Left ventricle myocardium inferior (tissue), 1 donor: Measurements from ENCODE around the gene GUCA1A. TPM values are rescaled to one million over a fixed set of nuclear protein-coding genes. Genes with fewer than 3 reads are reported as not detected.

Experiments used
- DNase-seq: peaks from one replicate; pipeline ENCODE4 v3.0.0-alpha.2; 2020
- H3K27ac ChIP-seq: fragments of 200-600 bp; replicated peaks from 2 replicates; pipeline ENCODE4 v1.8.0; 2021
- H3K27me3 ChIP-seq: fragments of 200-600 bp; 2 replicates; pipeline ENCODE4 v1.8.0; 2021; ENCODE audit warnings: low read depth
- H3K36me3 ChIP-seq: fragments of 200-600 bp; 2 replicates; pipeline ENCODE4 v1.8.0; 2021
- H3K4me1 ChIP-seq: fragments of 200-600 bp; 2 replicates; pipeline ENCODE4 v1.8.0; 2021
- H3K4me3 ChIP-seq: fragments of 200-600 bp; 2 replicates; pipeline ENCODE4 v1.8.0; 2021; ENCODE audit warnings: mild to moderate bottlenecking, moderate library complexity
- H3K9me3 ChIP-seq: fragments of 200-600 bp; replicated peaks from 2 replicates; pipeline ENCODE4 v1.8.0; 2021
- CTCF ChIP-seq: fragments of 200-600 bp; IDR thresholded peaks from 2 replicates; pipeline ENCODE4 v1.8.0; 2021; ENCODE audit warnings: antibody characterized with exemption, mild to moderate bottlenecking, borderline replicate concordance
- intact Hi-C: fragments of 100-400 bp; cut with micrococcal nuclease; formaldehyde crosslinking; loops from one replicate; pipeline ENCODE4 v1.11.0; 2022
- total RNA-seq: library from RNA; stranded (reverse); fragmentation: NEBNext Ultra II Directional; extraction: Animal tissue kit (Norgen Biotek cat#: 25700); gene quantifications from one replicate; pipeline ENCODE4 v1.2.1, GENCODE V29; 2021
- donor health status: DM: no; HTN: yes; CAD: no; lungs with severe emphysema.

The GUCA1A gene
- total RNA-seq, 1 donor from 2014 or later, result not detected

- intact Hi-C loops, result no loop called here
- Histone ChIP-seq H3K27ac (no peak overlapping the region), H3K27me3 (no peaks in the 10 kb centered on the region), H3K9me3 (no peaks in the 10 kb centered on the region), H3K4me3 (no peak overlapping the region), H3K36me3 (peaks cover 7% of the 10 kb centered on the region), H3K4me1 (peaks cover 5% of the 10 kb centered on the region)
- DNase-seq, result no peak
- TF ChIP-seq CTCF, result no peak
Observed at GRCh38 chr6:42227173-42227850, 54.1 kb downstream of the GUCA1A start.

- no peak for TF ChIP-seq CTCF
Observed at GRCh38 chr6:42228305-42228704, 55.1 kb downstream of the GUCA1A start.

More at GRCh38 chr6:42228305-42228704, 55.1 kb downstream of the GUCA1A start:
- no peak overlapping the region for H3K27ac ChIP-seq
- no peak for DNase-seq
- H3K36me3 ChIP-seq, result peaks cover 10% of the 10 kb centered on the region
- intact Hi-C loops, result no loop called here
- no peaks in the 10 kb centered on the region for H3K27me3 ChIP-seq
- no peak overlapping the region for H3K4me3 ChIP-seq
- H3K4me1 ChIP-seq, result peaks cover 5% of the 10 kb centered on the region
- H3K9me3 ChIP-seq, result no peaks in the 10 kb centered on the region

Other genes with a start within 250 kb of the GUCA1A start
- gene CCND3, start 231.6 kb upstream of the GUCA1A start, total RNA-seq, result 44.5 TPM
- gene TAF8, start 122.8 kb upstream of the GUCA1A start, total RNA-seq, result 28.5 TPM
- 1.4 TPM for gene C6orf132, start 30.7 kb upstream of the GUCA1A start, total RNA-seq
- 1.1 TPM for gene GUCA1B, start 21.6 kb downstream of the GUCA1A start, total RNA-seq
- gene MRPS10, start 44.5 kb downstream of the GUCA1A start, total RNA-seq, result 64.3 TPM